Measurements from ENCODE around the gene CEP72.
"Not testable (repeated sequence)": the region's sequence is repeated elsewhere in the genome, so short reads cannot be mapped to it uniquely, and the experiment has no call there.

Gene CEP72

DNA sequence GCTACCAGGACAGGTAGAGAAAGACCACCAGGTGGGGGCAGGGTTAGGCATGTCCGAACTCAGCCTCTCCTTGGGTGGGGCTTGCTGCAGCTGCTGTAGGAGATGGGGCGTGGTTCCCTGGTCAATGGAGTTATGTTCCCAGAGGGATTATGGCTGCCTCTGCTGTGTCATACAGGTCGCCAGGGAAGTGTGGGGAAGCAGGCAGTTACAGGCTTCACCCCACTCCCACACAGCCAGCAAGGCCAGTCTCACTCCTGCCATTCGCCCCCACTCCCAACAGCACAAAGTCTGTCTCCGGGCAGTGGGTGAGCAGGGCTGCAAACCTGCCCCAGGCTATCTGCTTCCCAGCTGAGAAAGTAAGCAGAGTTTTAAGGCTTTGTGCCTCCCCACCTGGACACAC lies 20.0 kb upstream of the CEP72 start:
- in situ Hi-C loops (cut with HindIII; ENCODE audit: low pct_unique_long_range_greater_than_20kb, low sequenced_read_pairs), result no loop called here
- no peak for TF ChIP-seq JUND (IDR thresholded peaks at IDR 0.05; ENCODE audit: low read depth)
- DNase-seq (ENCODE audit: low read depth in 1 of 2, low spot score in 1 of 2), result no peak

DNA sequence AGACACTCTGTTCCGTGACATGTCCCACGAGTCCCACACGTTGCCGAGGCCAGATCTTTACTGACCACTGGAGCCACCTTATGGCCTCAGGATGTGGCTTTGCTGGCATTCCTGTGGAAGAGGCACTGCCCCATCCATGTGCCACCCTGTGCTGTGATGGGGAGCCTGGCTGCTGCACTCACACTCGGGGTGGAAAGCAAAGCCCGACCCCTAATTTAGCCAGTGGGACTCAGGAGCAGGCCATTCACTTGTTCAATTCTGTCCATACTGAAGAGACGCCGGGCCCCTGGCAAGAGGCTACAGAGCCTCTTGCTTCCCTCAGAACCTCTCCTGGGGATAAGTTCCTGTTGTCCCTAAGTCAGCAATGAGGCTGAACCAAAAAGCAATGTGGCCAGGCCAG lies 18.6 kb upstream of the CEP72 start:
- in situ Hi-C loops (cut with HindIII; ENCODE audit: low pct_unique_long_range_greater_than_20kb, low sequenced_read_pairs), result no loop called here
- no peak for DNase-seq (ENCODE audit: low read depth in 1 of 2, low spot score in 1 of 2)
- no peak for TF ChIP-seq JUND (IDR thresholded peaks at IDR 0.05; ENCODE audit: low read depth)

DNA sequence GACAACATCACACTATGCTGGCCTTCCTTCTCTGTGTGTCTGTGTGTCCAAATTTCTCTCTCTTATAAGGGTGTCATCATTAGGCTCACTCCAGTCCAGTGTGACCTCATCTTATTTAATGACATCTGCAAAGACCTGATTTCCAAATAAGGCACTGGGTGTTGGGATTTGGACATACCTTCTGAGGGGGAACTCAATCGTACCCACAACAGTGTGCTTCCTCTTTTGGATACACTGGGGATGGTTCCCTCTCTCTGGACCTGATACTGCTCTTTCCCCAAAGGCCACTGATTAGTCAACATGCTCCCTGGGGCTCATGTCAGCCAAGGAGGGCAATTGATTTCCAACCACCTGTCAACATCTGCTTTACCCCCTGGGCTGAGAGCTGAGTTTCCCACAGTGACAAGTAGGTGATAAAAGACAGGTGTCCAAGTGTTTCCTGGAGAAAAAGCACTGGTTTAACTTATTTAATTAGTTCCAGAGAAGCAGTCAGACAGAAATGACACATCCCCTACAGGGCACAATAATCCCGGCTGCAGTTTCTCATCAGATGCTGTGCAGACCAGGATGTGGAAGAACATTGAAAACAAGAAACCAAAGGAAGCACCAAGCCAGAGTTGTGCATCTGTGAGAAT lies 17.8 kb upstream of the CEP72 start:
- TF ChIP-seq JUND (IDR thresholded peaks at IDR 0.05; ENCODE audit: low read depth), result no peak
- in situ Hi-C loops (cut with HindIII; ENCODE audit: low pct_unique_long_range_greater_than_20kb, low sequenced_read_pairs), result no loop called here
- no peak for DNase-seq (ENCODE audit: low read depth in 1 of 2, low spot score in 1 of 2)

DNA sequence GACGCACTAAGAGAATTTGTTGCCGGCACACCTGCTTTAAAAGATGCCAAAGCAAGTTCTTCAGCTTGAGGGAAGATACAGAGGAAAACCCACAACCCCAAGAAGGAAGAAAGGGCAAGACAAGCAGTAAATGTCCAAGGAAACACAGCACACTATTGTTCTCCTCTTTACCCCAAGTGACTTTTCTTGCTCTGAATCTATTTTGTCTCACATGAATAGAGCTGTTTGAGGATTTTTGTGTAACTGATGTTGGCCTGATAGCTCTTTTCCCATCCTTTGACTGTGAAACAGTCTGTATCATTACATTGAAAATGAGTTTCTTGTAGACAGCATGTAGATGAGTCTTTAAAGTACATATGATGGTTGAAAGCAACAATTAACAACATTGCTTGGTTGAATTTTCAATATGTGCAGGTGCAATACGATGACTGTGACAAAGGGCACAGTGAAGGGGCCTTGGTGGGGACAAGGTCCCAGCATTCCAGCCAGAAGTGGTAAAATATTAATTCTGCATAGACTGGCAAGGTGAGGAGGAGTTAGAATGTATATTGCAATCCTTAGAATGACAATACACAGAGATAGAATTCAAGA lies 16.8 kb upstream of the CEP72 start:
- in situ Hi-C loops (cut with HindIII; ENCODE audit: low pct_unique_long_range_greater_than_20kb, low sequenced_read_pairs), result no loop called here
- DNase-seq (ENCODE audit: low read depth in 1 of 2, low spot score in 1 of 2), result no peak
- TF ChIP-seq JUND (IDR thresholded peaks at IDR 0.05; ENCODE audit: low read depth), result no peak

DNA sequence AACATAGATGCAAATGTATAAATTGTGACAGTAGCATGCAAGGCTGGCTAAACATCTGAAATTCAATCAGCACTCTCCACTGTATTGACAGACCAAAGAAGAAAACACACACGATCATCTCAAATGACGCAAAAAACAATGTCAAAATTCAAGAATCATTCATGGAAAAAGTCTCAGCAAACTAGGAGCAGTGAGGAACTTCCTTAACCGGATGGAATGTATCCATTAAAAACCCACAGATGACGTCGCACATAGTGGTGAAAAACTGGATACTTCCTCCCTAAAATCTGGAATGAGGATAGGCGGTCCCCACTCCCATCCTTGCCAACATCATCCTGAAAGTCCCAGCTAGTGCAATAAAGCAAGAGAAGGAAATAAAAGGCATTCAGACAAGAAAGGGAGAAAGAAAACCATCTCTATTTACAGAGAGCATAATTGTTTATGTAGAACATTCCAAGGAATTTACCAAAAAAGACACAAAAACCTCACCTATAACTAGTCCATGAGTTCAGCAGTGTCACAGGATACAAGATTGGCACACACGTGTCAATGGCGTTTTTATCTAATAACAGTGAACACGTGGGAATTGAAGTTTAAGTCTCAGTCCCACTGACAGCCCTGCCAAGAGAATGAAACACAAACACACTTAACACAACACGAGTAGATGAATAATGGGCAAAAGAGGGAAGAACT lies 14.1 kb upstream of the CEP72 start:
- TF ChIP-seq JUND (IDR thresholded peaks at IDR 0.05; ENCODE audit: low read depth), result no peak
- no peak for DNase-seq (ENCODE audit: low read depth in 1 of 2, low spot score in 1 of 2)
- in situ Hi-C loops (cut with HindIII; ENCODE audit: low pct_unique_long_range_greater_than_20kb, low sequenced_read_pairs), result no loop called here

DNA sequence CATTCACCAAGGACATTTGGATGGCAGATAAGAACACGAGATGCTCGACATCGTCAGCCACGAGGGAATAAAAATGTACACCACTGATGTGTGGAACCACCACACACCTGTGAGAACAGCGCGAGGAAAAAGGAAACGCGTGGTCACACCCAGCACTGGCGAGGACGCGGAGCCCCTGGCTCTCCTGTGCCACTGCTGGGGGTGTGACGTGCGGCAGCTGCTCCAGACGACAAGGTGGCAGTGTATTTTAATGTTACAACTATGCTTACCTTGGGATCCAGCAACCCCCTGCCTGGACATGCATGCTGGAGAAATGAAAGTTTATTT lies 13.6 kb upstream of the CEP72 start:
- in situ Hi-C loops (cut with HindIII; ENCODE audit: low pct_unique_long_range_greater_than_20kb, low sequenced_read_pairs), result no loop called here
- no peak for DNase-seq (ENCODE audit: low read depth in 1 of 2, low spot score in 1 of 2)
- no peak for TF ChIP-seq JUND (IDR thresholded peaks at IDR 0.05; ENCODE audit: low read depth)

DNA sequence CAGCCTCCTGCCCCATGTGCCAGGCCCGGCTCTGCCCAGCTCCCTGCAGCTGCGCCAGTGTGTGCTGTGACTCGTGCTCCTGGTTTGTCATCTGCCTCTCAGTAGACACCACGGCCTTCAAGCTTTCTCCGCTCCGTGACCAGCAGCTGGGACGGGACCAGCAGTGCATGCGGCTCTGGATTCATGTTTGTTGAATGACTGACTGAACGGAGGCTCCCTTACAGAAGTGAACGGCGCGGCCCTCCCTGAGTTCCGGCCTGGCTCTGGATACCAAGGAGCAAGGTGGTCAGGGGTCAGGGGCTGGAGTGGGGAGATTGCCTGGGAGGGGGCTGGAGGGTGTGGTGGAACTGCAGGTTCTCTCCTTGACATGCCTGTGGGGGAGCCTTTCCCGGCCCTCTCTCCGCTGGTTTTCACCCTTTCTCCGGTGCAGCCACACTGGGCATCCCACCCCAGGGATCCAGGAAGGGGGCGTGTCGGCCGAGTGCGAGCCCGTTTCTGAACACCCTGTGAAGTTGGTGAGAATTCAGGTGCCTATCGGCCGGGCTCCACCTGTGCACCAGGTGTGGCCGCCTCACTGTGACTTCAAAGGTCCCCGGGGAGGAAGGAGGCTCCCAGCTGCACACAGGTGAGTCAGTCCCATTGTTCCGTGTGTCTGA lies 11.1 kb upstream of the CEP72 start:
- no peak for DNase-seq (ENCODE audit: low read depth in 1 of 2, low spot score in 1 of 2)
- in situ Hi-C loops (cut with HindIII; ENCODE audit: low pct_unique_long_range_greater_than_20kb, low sequenced_read_pairs), result no loop called here
- TF ChIP-seq JUND (IDR thresholded peaks at IDR 0.05; ENCODE audit: low read depth), result no peak

DNA sequence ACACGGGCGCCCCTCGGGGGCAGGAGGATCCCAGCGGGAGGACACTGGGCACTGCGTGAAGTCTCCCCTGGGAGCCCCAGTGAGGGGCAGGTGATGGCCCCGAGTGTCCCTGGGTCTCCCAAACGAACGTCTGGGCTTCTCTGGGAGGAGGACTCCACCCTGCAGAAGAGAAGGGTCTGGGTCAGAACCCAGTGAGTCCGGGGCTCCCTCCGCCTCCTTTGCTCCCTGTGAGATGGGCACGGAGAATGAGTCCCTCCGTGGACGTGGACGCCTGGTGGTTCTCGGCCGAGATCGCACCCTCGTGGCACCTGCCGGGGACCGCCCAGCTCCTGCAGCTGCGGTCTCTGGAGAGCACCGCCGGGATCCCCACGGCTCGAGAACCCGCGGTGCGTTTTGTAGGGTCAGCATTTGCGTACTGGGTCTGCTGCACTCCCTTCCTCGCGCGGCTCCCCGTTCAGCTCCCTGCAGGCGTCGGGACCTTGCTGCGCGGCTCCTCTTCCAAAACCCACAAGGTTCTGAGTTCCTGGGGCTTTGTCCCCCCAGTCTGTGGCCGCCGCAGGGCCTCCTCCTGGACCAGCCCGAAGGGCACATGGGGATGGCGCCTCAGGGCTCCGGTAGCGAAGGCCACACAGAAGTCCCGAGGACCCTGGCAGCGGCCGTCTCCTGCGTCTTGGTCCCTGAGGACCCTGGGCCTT lies 10.2 kb upstream of the CEP72 start:
- no peak for DNase-seq (ENCODE audit: low read depth in 1 of 2, low spot score in 1 of 2)

DNA sequence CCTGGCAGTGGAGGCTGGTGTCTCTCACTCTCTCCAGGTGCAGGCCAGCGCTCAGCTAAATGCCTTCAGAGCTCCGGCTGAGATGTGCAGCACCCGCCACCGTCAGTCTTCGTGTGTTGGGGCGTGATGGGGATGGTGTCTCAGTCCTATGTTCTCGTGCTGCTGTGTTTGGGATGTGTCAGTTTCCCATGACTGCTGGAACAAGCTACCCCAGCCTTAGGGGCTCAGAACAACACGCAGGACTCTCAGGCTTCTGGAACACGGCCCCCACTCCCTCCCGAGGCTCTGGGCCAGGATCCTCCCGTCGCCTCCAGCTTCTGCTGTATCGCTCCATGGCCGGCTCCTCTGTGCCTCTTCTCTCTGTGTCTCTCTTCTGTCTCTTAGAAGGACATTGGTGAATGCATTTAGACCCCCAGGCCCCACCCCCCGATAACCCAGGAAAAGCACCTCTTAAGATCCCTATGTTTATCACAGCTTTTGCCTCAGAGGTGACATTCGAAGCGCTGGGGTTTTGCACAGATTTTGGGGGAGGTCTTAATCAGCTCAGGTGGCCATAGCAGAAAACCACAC lies 9.6 kb upstream of the CEP72 start:
- TF ChIP-seq JUND (IDR thresholded peaks at IDR 0.05; ENCODE audit: low read depth), result no peak
- in situ Hi-C loops (cut with HindIII; ENCODE audit: low pct_unique_long_range_greater_than_20kb, low sequenced_read_pairs), result no loop called here
- DNase-seq (ENCODE audit: low read depth in 1 of 2, low spot score in 1 of 2), result no peak

More for the DNA sequence above, 10.2 kb upstream of the CEP72 start:
- no peak for TF ChIP-seq JUND (IDR thresholded peaks at IDR 0.05; ENCODE audit: low read depth)
- in situ Hi-C loops (cut with HindIII; ENCODE audit: low pct_unique_long_range_greater_than_20kb, low sequenced_read_pairs), result no loop called here

DNA sequence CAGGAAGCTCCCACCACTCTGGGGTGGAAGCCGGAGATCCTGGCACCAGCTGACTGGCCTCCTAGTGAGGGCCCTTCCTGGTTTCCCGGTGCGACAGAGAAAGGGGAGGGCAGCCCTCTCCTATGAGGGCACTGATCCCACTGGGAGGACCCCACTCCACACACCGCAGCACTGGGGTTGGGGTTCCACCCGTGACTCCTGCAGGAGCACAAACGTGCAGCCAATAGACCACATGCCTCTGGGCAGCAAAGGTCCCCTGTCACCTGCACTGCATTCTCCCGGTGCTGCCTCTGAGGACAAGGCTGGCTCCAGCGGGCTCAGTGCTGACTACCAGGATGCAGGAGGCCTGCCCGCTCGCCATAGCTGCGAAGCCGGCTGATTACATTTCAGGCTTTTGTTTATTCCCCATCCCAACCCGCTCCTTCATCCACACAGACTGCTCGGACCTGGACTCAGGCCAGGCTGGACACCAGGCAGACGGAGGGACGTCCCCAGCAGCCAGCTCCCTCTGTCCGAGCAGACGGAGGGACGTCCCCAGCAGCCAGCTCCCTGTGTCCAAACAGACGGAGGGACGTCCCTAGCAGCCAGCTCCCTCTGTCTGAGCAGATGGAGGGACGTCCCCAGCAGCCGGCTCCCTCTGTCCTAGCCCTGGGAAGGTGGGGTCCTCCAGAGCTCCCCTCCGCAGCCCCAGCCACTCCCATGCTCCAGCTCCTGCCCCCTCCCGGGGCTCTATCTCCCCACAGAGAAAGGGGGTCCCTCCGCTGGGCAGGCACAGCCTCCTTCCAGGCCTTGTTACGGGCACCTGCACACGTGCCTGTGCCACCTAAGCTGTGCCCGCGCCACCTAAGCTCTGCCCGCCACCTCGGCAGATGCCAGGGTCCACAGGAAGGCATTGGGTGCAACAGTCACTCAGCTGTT lies 8.8 kb upstream of the CEP72 start:
- DNase-seq (ENCODE audit: low read depth in 1 of 2, low spot score in 1 of 2), result no peak
- no peak for TF ChIP-seq JUND (IDR thresholded peaks at IDR 0.05; ENCODE audit: low read depth)
- in situ Hi-C loops (cut with HindIII; ENCODE audit: low pct_unique_long_range_greater_than_20kb, low sequenced_read_pairs), result no loop called here

DNA sequence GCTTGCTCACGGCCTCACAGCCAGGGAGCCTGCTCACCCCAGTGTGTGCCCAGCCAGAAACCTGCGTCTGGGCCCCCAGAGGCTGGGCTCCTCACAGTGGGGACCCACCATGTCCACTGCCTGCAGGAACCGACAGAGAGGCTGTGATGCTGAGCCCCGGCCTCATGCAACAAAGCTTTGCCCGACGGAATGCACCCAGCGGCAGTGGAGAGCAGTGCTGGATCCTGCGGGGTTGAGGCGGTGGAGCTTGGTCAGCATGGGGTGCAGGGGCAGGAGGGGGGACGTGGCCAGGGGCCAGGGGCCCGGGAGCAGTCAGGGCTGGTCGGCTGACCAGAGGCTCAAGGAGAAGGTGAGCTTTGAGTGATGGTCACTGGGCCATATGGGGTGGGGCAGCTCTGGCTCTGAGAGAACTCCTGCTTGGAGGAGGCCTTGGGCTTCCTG lies 7.7 kb upstream of the CEP72 start:
- no peak for DNase-seq (ENCODE audit: low read depth in 1 of 2, low spot score in 1 of 2)
- in situ Hi-C loops (cut with HindIII; ENCODE audit: low pct_unique_long_range_greater_than_20kb, low sequenced_read_pairs), result no loop called here
- no peak for TF ChIP-seq JUND (IDR thresholded peaks at IDR 0.05; ENCODE audit: low read depth)

DNA sequence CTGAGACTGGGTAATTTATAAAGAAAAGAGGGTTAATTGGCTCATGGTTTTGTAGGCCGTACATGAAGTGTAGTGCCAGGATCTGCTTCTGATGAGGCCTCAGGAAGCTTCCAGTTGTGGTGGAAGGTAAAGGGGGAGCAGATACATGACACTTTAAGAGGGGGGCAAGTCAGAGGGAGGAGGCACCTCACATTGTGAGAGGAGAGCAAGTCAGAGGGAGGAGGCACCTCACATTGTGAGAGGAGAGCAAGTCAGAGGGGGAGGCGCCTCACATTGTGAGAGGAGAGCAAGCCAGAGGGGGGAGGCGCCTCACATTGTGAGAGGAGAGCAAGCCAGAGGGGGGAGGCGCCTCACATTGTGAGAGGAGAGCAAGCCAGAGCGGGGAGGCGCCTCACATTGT lies 7.0 kb upstream of the CEP72 start:
- DNase-seq (ENCODE audit: low read depth in 1 of 2, low spot score in 1 of 2); in situ Hi-C loops (cut with HindIII; ENCODE audit: low pct_unique_long_range_greater_than_20kb, low sequenced_read_pairs): not testable (repeated sequence)

All from T47D (cell line).